GM12878 (cell line): ENCODE data around the gene NUDT6. TPM values are rescaled to one million over a fixed set of nuclear protein-coding genes. Genes with fewer than 3 reads are reported as not detected.

ENCODE experiments used
- BHLHE40 ChIP-seq, 2 experiments: fragments of 450-650 bp in 1 of 2; IDR thresholded peaks; 2 replicates each; pipeline ENCODE4 v1.6.1; 2011 to 2017; ENCODE audit warnings: low read depth in 2 of 2, borderline replicate concordance in 1 of 2, improper control_type of control experiment in 1 of 2, low read length in 1 of 2, mild to moderate bottlenecking in 1 of 2
- MXI1 ChIP-seq: fragments of 150-350 bp; IDR thresholded peaks from 2 replicates; pipeline ENCODE4 v1.6.1; 2011; ENCODE audit warnings: low read depth, mild to moderate bottlenecking, inconsistent platforms, low read length, improper control_type of control experiment
- NBN ChIP-seq: fragments of 450-650 bp; IDR thresholded peaks from 2 replicates; pipeline ENCODE4 v1.6.1; 2016
- POLR2AphosphoS5 ChIP-seq: IDR thresholded peaks from 2 replicates; pipeline ENCODE4 v1.6.1; 2011; ENCODE audit warnings: mild to moderate bottlenecking, low read length, inconsistent platforms
- SIX5 ChIP-seq: IDR thresholded peaks from 2 replicates; pipeline ENCODE4 v1.6.1; 2011; ENCODE audit warnings: mild to moderate bottlenecking, low read depth, low read length, moderate library complexity; ENCODE audit not compliant: severe bottlenecking
- polyA plus RNA-seq, 11 experiments: library from polyadenylated mRNA; depleted of rRNA in 4 of 11; unstranded in 6 of 11; stranded (reverse) in 5 of 11; fragments of >200 nt; fragmentation: Nextera tagmentation in 4 of 11; fragmentation: Illumina TruSeq in 1 of 11; extraction: Ambion mirVana in 4 of 11; extraction: Trizol in 1 of 11; gene quantifications; 1 replicate in 1 of 11; 2 replicates in 10 of 11; pipeline versions ENCODE4 v1.2.1 to v1.2.3, GENCODE V29; 2011 to 2016; ENCODE audit warnings: inconsistent platforms in 2 of 11, missing spikeins in 2 of 11, low read depth in 1 of 11
- total RNA-seq, 4 experiments: library from RNA; depleted of rRNA in 3 of 4; stranded (reverse); fragments of >200 nt in 3 of 4; fragmentation: Illumina TruSeq in 1 of 4; extraction: Trizol in 1 of 4; gene quantifications; 2 replicates each; pipeline versions ENCODE4 v1.2.1 to v1.2.3, GENCODE V29; 2013 to 2021
- TF ChIP-seq, protein P1 (sequence below): fragments of 450-650 bp; IDR thresholded peaks from 2 replicates; pipeline ENCODE4 v1.6.1; 2017; ENCODE audit warnings: mild to moderate bottlenecking, moderate library complexity
- TF ChIP-seq, protein P2 (sequence below): fragments of 450-650 bp; formaldehyde crosslinking; IDR thresholded peaks from 2 replicates; pipeline ENCODE4 v1.4.0; 2020; ENCODE audit warnings: mild to moderate bottlenecking, moderate library complexity
- TF ChIP-seq, protein P3 (sequence below): IDR thresholded peaks from 2 replicates; pipeline ENCODE4 v1.6.1; 2011; ENCODE audit warnings: borderline replicate concordance, low read depth, mild to moderate bottlenecking, moderate library complexity, mixed read lengths, low read length; ENCODE audit not compliant: insufficient read depth; ENCODE audit errors: extremely low read length
- TF ChIP-seq, protein P4 (sequence below): fragments of 150-350 bp; IDR thresholded peaks from 2 replicates; pipeline ENCODE4 v1.6.1; 2016; ENCODE audit warnings: low read depth, low read length

NUDT6 gene
- total and polyA plus RNA-seq, 10 of the 15 experiments (the other 5 are each of a cell fraction or from before 2014, with no cell fraction given) = 3.9 to 12.4 (median 6.8) TPM

DNA sequence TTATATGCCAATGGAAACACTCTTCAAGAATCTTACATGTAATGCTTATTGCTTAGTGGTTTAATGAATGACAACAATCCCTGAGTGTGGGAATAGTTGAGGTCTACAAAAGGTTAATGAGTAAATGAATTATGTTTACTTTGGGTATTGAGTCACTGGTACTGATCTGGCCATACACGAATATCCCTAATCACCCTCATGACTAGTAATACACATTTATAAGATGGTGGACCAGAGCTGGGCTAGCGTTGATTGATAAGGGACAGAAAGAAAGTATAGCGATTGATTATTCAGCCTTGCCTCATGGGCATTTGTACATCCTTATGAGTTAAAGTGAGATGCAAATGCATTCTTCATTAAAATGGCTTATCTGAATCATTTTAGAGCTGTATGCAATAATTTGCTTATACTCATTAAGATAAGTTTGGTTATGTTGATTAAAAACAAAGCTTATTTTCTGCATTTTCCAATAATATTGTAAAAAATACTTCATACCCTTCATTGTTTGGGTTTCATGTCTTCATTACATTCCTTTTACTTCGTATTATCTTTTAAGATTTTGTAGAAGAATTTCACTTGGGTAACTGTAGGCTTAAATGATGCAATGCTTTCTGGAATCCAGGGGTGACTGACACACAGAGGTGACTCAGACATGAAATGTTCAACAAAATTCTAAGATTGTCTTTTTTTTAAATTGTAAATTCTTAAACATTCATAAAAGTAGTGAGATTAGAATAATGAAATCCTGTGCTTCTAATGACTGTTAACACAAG is 48.4 kb downstream of the NUDT6 start (continued):
- TF ChIP-seq, protein P1, sequence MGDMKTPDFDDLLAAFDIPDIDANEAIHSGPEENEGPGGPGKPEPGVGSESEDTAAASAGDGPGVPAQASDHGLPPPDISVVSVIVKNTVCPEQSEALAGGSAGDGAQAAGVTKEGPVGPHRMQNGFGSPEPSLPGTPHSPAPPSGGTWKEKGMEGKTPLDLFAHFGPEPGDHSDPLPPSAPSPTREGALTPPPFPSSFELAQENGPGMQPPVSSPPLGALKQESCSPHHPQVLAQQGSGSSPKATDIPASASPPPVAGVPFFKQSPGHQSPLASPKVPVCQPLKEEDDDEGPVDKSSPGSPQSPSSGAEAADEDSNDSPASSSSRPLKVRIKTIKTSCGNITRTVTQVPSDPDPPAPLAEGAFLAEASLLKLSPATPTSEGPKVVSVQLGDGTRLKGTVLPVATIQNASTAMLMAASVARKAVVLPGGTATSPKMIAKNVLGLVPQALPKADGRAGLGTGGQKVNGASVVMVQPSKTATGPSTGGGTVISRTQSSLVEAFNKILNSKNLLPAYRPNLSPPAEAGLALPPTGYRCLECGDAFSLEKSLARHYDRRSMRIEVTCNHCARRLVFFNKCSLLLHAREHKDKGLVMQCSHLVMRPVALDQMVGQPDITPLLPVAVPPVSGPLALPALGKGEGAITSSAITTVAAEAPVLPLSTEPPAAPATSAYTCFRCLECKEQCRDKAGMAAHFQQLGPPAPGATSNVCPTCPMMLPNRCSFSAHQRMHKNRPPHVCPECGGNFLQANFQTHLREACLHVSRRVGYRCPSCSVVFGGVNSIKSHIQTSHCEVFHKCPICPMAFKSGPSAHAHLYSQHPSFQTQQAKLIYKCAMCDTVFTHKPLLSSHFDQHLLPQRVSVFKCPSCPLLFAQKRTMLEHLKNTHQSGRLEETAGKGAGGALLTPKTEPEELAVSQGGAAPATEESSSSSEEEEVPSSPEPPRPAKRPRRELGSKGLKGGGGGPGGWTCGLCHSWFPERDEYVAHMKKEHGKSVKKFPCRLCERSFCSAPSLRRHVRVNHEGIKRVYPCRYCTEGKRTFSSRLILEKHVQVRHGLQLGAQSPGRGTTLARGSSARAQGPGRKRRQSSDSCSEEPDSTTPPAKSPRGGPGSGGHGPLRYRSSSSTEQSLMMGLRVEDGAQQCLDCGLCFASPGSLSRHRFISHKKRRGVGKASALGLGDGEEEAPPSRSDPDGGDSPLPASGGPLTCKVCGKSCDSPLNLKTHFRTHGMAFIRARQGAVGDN = no peak
- no peak for TF ChIP-seq BHLHE40 (IDR thresholded peaks at IDR 0.05; ENCODE audit: borderline replicate concordance in 1 of 2, low read depth in 2 of 2, low read length in 1 of 2)
- TF ChIP-seq, protein P2, sequence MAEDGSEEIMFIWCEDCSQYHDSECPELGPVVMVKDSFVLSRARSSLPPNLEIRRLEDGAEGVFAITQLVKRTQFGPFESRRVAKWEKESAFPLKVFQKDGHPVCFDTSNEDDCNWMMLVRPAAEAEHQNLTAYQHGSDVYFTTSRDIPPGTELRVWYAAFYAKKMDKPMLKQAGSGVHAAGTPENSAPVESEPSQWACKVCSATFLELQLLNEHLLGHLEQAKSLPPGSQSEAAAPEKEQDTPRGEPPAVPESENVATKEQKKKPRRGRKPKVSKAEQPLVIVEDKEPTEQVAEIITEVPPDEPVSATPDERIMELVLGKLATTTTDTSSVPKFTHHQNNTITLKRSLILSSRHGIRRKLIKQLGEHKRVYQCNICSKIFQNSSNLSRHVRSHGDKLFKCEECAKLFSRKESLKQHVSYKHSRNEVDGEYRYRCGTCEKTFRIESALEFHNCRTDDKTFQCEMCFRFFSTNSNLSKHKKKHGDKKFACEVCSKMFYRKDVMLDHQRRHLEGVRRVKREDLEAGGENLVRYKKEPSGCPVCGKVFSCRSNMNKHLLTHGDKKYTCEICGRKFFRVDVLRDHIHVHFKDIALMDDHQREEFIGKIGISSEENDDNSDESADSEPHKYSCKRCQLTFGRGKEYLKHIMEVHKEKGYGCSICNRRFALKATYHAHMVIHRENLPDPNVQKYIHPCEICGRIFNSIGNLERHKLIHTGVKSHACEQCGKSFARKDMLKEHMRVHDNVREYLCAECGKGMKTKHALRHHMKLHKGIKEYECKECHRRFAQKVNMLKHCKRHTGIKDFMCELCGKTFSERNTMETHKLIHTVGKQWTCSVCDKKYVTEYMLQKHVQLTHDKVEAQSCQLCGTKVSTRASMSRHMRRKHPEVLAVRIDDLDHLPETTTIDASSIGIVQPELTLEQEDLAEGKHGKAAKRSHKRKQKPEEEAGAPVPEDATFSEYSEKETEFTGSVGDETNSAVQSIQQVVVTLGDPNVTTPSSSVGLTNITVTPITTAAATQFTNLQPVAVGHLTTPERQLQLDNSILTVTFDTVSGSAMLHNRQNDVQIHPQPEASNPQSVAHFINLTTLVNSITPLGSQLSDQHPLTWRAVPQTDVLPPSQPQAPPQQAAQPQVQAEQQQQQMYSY (CRISPR knock-in tag) = no peak
- no peak for TF ChIP-seq SIX5
- TF ChIP-seq POLR2AphosphoS5 = no peak
- TF ChIP-seq, protein P3, sequence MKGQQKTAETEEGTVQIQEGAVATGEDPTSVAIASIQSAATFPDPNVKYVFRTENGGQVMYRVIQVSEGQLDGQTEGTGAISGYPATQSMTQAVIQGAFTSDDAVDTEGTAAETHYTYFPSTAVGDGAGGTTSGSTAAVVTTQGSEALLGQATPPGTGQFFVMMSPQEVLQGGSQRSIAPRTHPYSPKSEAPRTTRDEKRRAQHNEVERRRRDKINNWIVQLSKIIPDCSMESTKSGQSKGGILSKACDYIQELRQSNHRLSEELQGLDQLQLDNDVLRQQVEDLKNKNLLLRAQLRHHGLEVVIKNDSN = no peak
- no peak for TF ChIP-seq MXI1
- TF ChIP-seq, protein P4, sequence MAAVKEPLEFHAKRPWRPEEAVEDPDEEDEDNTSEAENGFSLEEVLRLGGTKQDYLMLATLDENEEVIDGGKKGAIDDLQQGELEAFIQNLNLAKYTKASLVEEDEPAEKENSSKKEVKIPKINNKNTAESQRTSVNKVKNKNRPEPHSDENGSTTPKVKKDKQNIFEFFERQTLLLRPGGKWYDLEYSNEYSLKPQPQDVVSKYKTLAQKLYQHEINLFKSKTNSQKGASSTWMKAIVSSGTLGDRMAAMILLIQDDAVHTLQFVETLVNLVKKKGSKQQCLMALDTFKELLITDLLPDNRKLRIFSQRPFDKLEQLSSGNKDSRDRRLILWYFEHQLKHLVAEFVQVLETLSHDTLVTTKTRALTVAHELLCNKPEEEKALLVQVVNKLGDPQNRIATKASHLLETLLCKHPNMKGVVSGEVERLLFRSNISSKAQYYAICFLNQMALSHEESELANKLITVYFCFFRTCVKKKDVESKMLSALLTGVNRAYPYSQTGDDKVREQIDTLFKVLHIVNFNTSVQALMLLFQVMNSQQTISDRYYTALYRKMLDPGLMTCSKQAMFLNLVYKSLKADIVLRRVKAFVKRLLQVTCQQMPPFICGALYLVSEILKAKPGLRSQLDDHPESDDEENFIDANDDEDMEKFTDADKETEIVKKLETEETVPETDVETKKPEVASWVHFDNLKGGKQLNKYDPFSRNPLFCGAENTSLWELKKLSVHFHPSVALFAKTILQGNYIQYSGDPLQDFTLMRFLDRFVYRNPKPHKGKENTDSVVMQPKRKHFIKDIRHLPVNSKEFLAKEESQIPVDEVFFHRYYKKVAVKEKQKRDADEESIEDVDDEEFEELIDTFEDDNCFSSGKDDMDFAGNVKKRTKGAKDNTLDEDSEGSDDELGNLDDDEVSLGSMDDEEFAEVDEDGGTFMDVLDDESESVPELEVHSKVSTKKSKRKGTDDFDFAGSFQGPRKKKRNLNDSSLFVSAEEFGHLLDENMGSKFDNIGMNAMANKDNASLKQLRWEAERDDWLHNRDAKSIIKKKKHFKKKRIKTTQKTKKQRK = no peak
- TF ChIP-seq NBN = no peak
